H9 (cell line): ENCODE data around the gene RFPL1. TPM values are rescaled to one million over a fixed set of nuclear protein-coding genes. Genes with fewer than 3 reads are reported as not detected.
"Not testable (repeated sequence)": the region's sequence is repeated elsewhere in the genome, so short reads cannot be mapped to it uniquely, and the experiment has no call there.

Experiments
- DNase-seq: peaks from one replicate; pipeline ENCODE4 v3.0.0-alpha.2; 2017
- H2AFZ ChIP-seq: one replicate; pipeline ENCODE4 v1.6.1; 2013; ENCODE audit warnings: mild to moderate bottlenecking, low read length, control low read depth, moderate library complexity
- H2AK5ac ChIP-seq: 2 replicates; pipeline ENCODE4 v1.6.1; 2013; ENCODE audit warnings: low read length, control low read depth, mixed read lengths; ENCODE audit not compliant: insufficient read length
- H2BK120ac ChIP-seq: one replicate; pipeline ENCODE4 v1.6.1; 2013; ENCODE audit warnings: low read depth, mild to moderate bottlenecking, low read length, control low read depth, inconsistent platforms; ENCODE audit not compliant: poor library complexity, severe bottlenecking
- H2BK12ac ChIP-seq: 2 replicates; pipeline ENCODE4 v1.6.1; 2013; ENCODE audit warnings: low read length, control low read depth, mixed read lengths, low read depth; ENCODE audit not compliant: insufficient read length
- H2BK15ac ChIP-seq: 2 replicates; pipeline ENCODE4 v1.6.1; 2013; ENCODE audit warnings: low read depth, low read length, control low read depth
- H2BK20ac ChIP-seq: one replicate; pipeline ENCODE4 v1.6.1; 2013; ENCODE audit warnings: low read depth, mild to moderate bottlenecking, low read length, control low read depth, inconsistent platforms; ENCODE audit not compliant: poor library complexity, severe bottlenecking
- H2BK5ac ChIP-seq: 2 replicates; pipeline ENCODE4 v1.6.1; 2013; ENCODE audit warnings: low read length, control low read depth, mixed read lengths; ENCODE audit not compliant: insufficient read length
- H3K14ac ChIP-seq: 2 replicates; pipeline ENCODE4 v1.6.1; 2013; ENCODE audit warnings: low read length, control low read depth; ENCODE audit not compliant: insufficient read depth
- H3K18ac ChIP-seq: 2 replicates; pipeline ENCODE4 v1.6.1; 2013; ENCODE audit warnings: low read depth, mild to moderate bottlenecking, mixed read lengths, low read length, control low read depth; ENCODE audit not compliant: insufficient read length
- H3K23ac ChIP-seq: 2 replicates; pipeline ENCODE4 v1.6.1; 2013; ENCODE audit warnings: low read length, control low read depth, mixed read lengths, low read depth; ENCODE audit not compliant: insufficient read length
- H3K23me2 ChIP-seq: 2 replicates; pipeline ENCODE4 v1.6.1; 2013; ENCODE audit warnings: low read depth, mild to moderate bottlenecking, mixed read lengths, low read length, control low read depth; ENCODE audit not compliant: insufficient read length, poor library complexity, severe bottlenecking
- H3K27ac ChIP-seq: 2 replicates; pipeline ENCODE4 v1.5.1; 2013; ENCODE audit warnings: low read length, control low read depth, mixed read lengths, low read depth; ENCODE audit not compliant: insufficient read length
- H3K27me3 ChIP-seq: 2 replicates; pipeline ENCODE4 v1.6.1; 2013; ENCODE audit warnings: low read length, control low read depth, inconsistent platforms; ENCODE audit not compliant: insufficient read depth
- H3K4ac ChIP-seq: 2 replicates; pipeline ENCODE4 v1.6.1; 2013; ENCODE audit warnings: low read depth, mild to moderate bottlenecking, control low read depth, inconsistent platforms, low read length, moderate library complexity
- H3K4me1 ChIP-seq: 2 replicates; pipeline ENCODE4 v1.6.1; 2013; ENCODE audit warnings: low read length, control low read depth, inconsistent platforms; ENCODE audit not compliant: insufficient read depth
- H3K4me2 ChIP-seq: 2 replicates; pipeline ENCODE4 v1.6.1; 2013; ENCODE audit warnings: low read length, control low read depth, mixed read lengths; ENCODE audit not compliant: insufficient read length, insufficient read depth
- H3K56ac ChIP-seq: 2 replicates; pipeline ENCODE4 v1.6.1; 2013; ENCODE audit warnings: low read depth, mild to moderate bottlenecking, mixed read lengths, low read length, control low read depth; ENCODE audit not compliant: insufficient read length
- H3K79me1 ChIP-seq: 2 replicates; pipeline ENCODE4 v1.6.1; 2013; ENCODE audit warnings: low read depth, mild to moderate bottlenecking, moderate library complexity, low read length, control low read depth, inconsistent platforms; ENCODE audit not compliant: insufficient read depth, poor library complexity, severe bottlenecking
- H3K79me2 ChIP-seq: 2 replicates; pipeline ENCODE4 v1.6.1; 2013; ENCODE audit warnings: low read length, control low read depth, inconsistent platforms; ENCODE audit not compliant: insufficient read depth
- H3K9ac ChIP-seq: 2 replicates; pipeline ENCODE4 v1.6.1; 2013; ENCODE audit warnings: low read length, control low read depth, mixed read lengths; ENCODE audit not compliant: insufficient read length; ENCODE audit errors: extremely low read depth
- H3K9me3 ChIP-seq: one replicate; pipeline ENCODE4 v1.6.1; 2013; ENCODE audit warnings: low read depth, low read length, inconsistent platforms; ENCODE audit not compliant: control insufficient read depth
- H3T11ph ChIP-seq: one replicate; pipeline ENCODE4 v1.6.1; 2013; ENCODE audit warnings: mild to moderate bottlenecking, low read length, control low read depth, inconsistent platforms
- H4K20me1 ChIP-seq: one replicate; pipeline ENCODE4 v1.6.1; 2013; ENCODE audit not compliant: control insufficient read depth, insufficient read length, insufficient read depth
- H4K5ac ChIP-seq: 2 replicates; pipeline ENCODE4 v1.6.1; 2013; ENCODE audit warnings: low read depth, mild to moderate bottlenecking, mixed read lengths, low read length, control low read depth; ENCODE audit not compliant: insufficient read length
- H4K8ac ChIP-seq: replicated peaks from 2 replicates; pipeline ENCODE4 v1.6.1; 2013; ENCODE audit warnings: low read length, control low read depth, mixed read lengths, low read depth; ENCODE audit not compliant: insufficient read length
- H4K91ac ChIP-seq: 2 replicates; pipeline ENCODE4 v1.6.1; 2013; ENCODE audit warnings: low read depth, mild to moderate bottlenecking, moderate library complexity, mixed read lengths, low read length, control low read depth; ENCODE audit not compliant: insufficient read length
- H3K27ac Mint-ChIP-seq, 3 experiments: 2 replicates in 2 of 3; 3 replicates in 1 of 3; pipeline ENCODE4 v1.8.0; 2020 to 2021; ENCODE audit warnings: mixed read lengths in 3 of 3, mild to moderate bottlenecking in 1 of 3, moderate library complexity in 1 of 3
- H3K27me3 Mint-ChIP-seq: 2 replicates; pipeline ENCODE4 v1.8.0; 2021; ENCODE audit warnings: low read depth, mild to moderate bottlenecking, moderate library complexity, mixed read lengths
- H3K36me3 Mint-ChIP-seq, 3 experiments: 2 replicates in 2 of 3; 3 replicates in 1 of 3; pipeline ENCODE4 v1.8.0; 2020 to 2021; ENCODE audit warnings: low read depth in 3 of 3, mixed read lengths in 3 of 3; ENCODE audit not compliant: insufficient read depth in 1 of 3
- H3K4me1 Mint-ChIP-seq, 2 experiments: 2 replicates each; pipeline ENCODE4 v1.8.0; 2020; ENCODE audit warnings: mixed read lengths in 2 of 2
- H3K4me3 Mint-ChIP-seq, 2 experiments: 2 replicates in 1 of 2; 3 replicates in 1 of 2; pipeline ENCODE4 v1.8.0; 2020 to 2021; ENCODE audit warnings: mild to moderate bottlenecking in 2 of 2, mixed read lengths in 2 of 2, moderate library complexity in 1 of 2
- H3K9me3 Mint-ChIP-seq, 2 experiments: 2 replicates in 1 of 2; 3 replicates in 1 of 2; pipeline ENCODE4 v1.8.0; 2020; ENCODE audit warnings: mild to moderate bottlenecking in 2 of 2, mixed read lengths in 2 of 2, moderate library complexity in 1 of 2
- CTCF ChIP-seq: fragments of 200-600 bp; sonication (generic); conservative IDR thresholded peaks from 3 replicates; pipeline ENCODE4 v1.8.0; 2021; ENCODE audit warnings: antibody characterized with exemption, mild to moderate bottlenecking
- WGBS: extraction: QIAGEN DNeasy Blood & Tissue Kit; methylation state at CpG from one replicate; pipeline ENCODE4 v1.1.7; 2013; ENCODE audit warnings: missing lambda C conversion rate, low lambda C conversion rate, mixed read lengths; ENCODE audit not compliant: insufficient read length; ENCODE audit errors: extremely low coverage; 5-methylcytosine and 5-hydroxymethylcytosine counted together
- total RNA-seq: library from RNA; stranded (reverse); gene quantifications from 2 replicates; pipeline ENCODE4 v1.2.1, GENCODE V29; 2021

The RFPL1 gene
- total RNA-seq, 1 experiment from 2014 or later = not detected

- H2BK120ac ChIP-seq = no peak overlapping the region
- H3K4ac ChIP-seq = no peak overlapping the region
- no peak overlapping the region for H3K27ac ChIP-seq
- peaks cover 3% of the 10 kb centered on the region; the same call in 1 of the 2 replicates for H3K27me3 Mint-ChIP-seq
- H3K9me3 ChIP-seq = no peaks in the 10 kb centered on the region
- no peak overlapping the region for H3K14ac ChIP-seq
- H3K36me3 Mint-ChIP-seq = no peaks in the 10 kb centered on the region
- no peak overlapping the region for H3K27ac Mint-ChIP-seq
- no peaks in the 10 kb centered on the region for H3K9me3 Mint-ChIP-seq
- H3K23me2 ChIP-seq = no peaks in the 10 kb centered on the region
- H3K4me1 Mint-ChIP-seq = peaks cover 0 to 3% of the 10 kb centered on the region in 2 experiments; a peak in 2 of 4 replicates
- no peak overlapping the region for H4K8ac ChIP-seq
- no peak overlapping the region for H3K18ac ChIP-seq
- H3K4me2 ChIP-seq = no peak overlapping the region
- H3K27me3 ChIP-seq = no peaks in the 10 kb centered on the region
- no peak overlapping the region for H2AK5ac ChIP-seq
- no peak overlapping the region for H2BK20ac ChIP-seq
- H2BK12ac ChIP-seq = no peak overlapping the region
- TF ChIP-seq CTCF = no peak
- no CpG with 5 or more reads among the region's 6 CpGs for WGBS
- H3K4me3 Mint-ChIP-seq = no peak overlapping the region
- H2BK15ac ChIP-seq = no peak overlapping the region
- H3K23ac ChIP-seq = no peak overlapping the region
- H4K91ac ChIP-seq = no peak overlapping the region
- no peak overlapping the region for H3K9ac ChIP-seq
- H2AFZ ChIP-seq = no peak overlapping the region
- no peaks in the 10 kb centered on the region for H3K79me2 ChIP-seq
- H2BK5ac ChIP-seq = no peak overlapping the region
- H3K79me1 ChIP-seq = no peaks in the 10 kb centered on the region
- no peak overlapping the region for H3K56ac ChIP-seq
- H3K4me1 ChIP-seq = no peaks in the 10 kb centered on the region
- DNase-seq = no peak
- no peak overlapping the region for H4K5ac ChIP-seq
- H4K20me1 ChIP-seq = no peaks in the 10 kb centered on the region
- no peak overlapping the region for H3T11ph ChIP-seq
Measured at GRCh38 chr22:29408940-29409339, 29.4 kb upstream of the RFPL1 start.

GRCh38 chr22:29411569-29412211 is 26.7 kb upstream of the RFPL1 start:
- not testable (repeated sequence) for H3T11ph ChIP-seq

More at GRCh38 chr22:29411569-29412211, 26.7 kb upstream of the RFPL1 start:
- H3K4me1 Mint-ChIP-seq = peaks cover 14 to 15% of the 10 kb centered on the region in 2 experiments
- WGBS = no CpG with 5 or more reads among the region's 4 CpGs
- not testable (repeated sequence) for H4K20me1 ChIP-seq, H2BK5ac ChIP-seq, H3K23me2 ChIP-seq, H2BK15ac ChIP-seq, H3K79me1 ChIP-seq, H2BK12ac ChIP-seq, H3K27me3 ChIP-seq, H3K4ac ChIP-seq, H3K9me3 Mint-ChIP-seq, H3K27ac Mint-ChIP-seq, H3K27me3 Mint-ChIP-seq, H2BK120ac ChIP-seq, DNase-seq, H3K9me3 ChIP-seq, H4K91ac ChIP-seq, H4K8ac ChIP-seq, H3K4me3 Mint-ChIP-seq, H2AFZ ChIP-seq, H3K36me3 Mint-ChIP-seq, H4K5ac ChIP-seq, H3K4me2 ChIP-seq, H3K23ac ChIP-seq, H3K14ac ChIP-seq, H3K56ac ChIP-seq, H3K18ac ChIP-seq, H3K4me1 ChIP-seq, H3K27ac ChIP-seq, H3K9ac ChIP-seq, H2BK20ac ChIP-seq, H3K79me2 ChIP-seq, H2AK5ac ChIP-seq
